ENCODE results near the gene RAB44. TPM values are rescaled to one million over a fixed set of nuclear protein-coding genes. Genes with fewer than 3 reads are reported as not detected.

The RAB44 gene
- total and polyA plus RNA-seq, 2 of the 4 experiments (the other 2 are of a cell fraction) = 0.03 TPM; not detected in 1

GRCh38 chr6:36659271-36659670 is 38.4 kb upstream of the RAB44 start:
- ATAC-seq (ENCODE audit: low read depth) (peak; percentile 80), DNase-seq (peak; percentile 74)
- Histone ChIP-seq H3K4me2 (ENCODE audit: low read depth, low read length) (no peak overlapping the region; the same call in 1 of the 2 replicates), H2BK120ac (ENCODE audit: low read depth, low read length) (no peak overlapping the region), H3K9me3 (ENCODE audit: control insufficient read depth, insufficient read depth, low read length) (no peaks in the 10 kb centered on the region), H2AK5ac (ENCODE audit: low read depth, low read length) (peak overlapping the region; percentile 18; the same call in 1 of the 2 replicates), H3K9me1 (ENCODE audit: insufficient read depth, low read length) (peaks cover 8% of the 10 kb centered on the region), H3K4me1 (ENCODE audit: control insufficient read depth, insufficient read depth, low read length) (peaks cover 4% of the 10 kb centered on the region), H3K14ac (replicated peaks; ENCODE audit: low read depth, low read length) (peak overlapping the region; percentile 73; the same call in 1 of the 2 replicates), H2AFZ (replicated peaks; ENCODE audit: low read length, poor library complexity) (no peak overlapping the region), H3K56ac (ENCODE audit: extremely low read depth, insufficient read depth, low read length) (no peak overlapping the region), H3K23ac (ENCODE audit: low read depth, low read length) (no peak overlapping the region), H2BK20ac (ENCODE audit: low read depth, low read length) (no peak overlapping the region), H3K18ac (ENCODE audit: low read depth, low read length) (no peak overlapping the region), H3K4ac (ENCODE audit: low read depth, low read length) (0 out of 2 replicates have a peak overlapping the region, but pooled peaks have one; percentile 19), H3K36me3 (ENCODE audit: control insufficient read depth, insufficient read depth, low read length) (no peaks in the 10 kb centered on the region), H3K4me3 (ENCODE audit: insufficient read depth, low read depth, low read length) (no peak overlapping the region), H3K27me3 (ENCODE audit: control insufficient read depth, insufficient read depth, low read length) (peaks cover 10% of the 10 kb centered on the region), H2BK5ac (ENCODE audit: low read depth, low read length, poor library complexity, severe bottlenecking) (no peak overlapping the region), H2AK9ac (replicated peaks; ENCODE audit: low read depth, low read length, poor library complexity) (peak overlapping the region; percentile 5), H4K5ac (ENCODE audit: low read depth, low read length) (no peak overlapping the region), H3K9ac (ENCODE audit: low read depth, low read length) (no peak overlapping the region), H3K79me1 (ENCODE audit: low read depth in 1 of 2, low read length in 2 of 2) (no peaks in the 10 kb centered on the region), H4K8ac (ENCODE audit: low read depth in 2 of 2, low read length in 2 of 2) (no peak overlapping the region), H4K20me1 (ENCODE audit: insufficient read depth, low read length) (no peaks in the 10 kb centered on the region), H2BK15ac (ENCODE audit: low read depth, low read length) (no peak overlapping the region), H4K91ac (ENCODE audit: insufficient read depth, low read depth, low read length) (no peak overlapping the region), H3K27ac (ENCODE audit: insufficient read depth, low read length) (no peak overlapping the region)
- intact Hi-C loops (cut with micrococcal nuclease) = loop anchor here (1.0 kb wide), 1 partner anchor 8 kb away; no protein-coding TSS in a partner anchor
- WGBS, 2 experiments (ENCODE audit: extremely low coverage in 2 of 2, insufficient read length in 1 of 2) = no CpG with 5 or more reads among the region's 1 CpG
- in situ Hi-C loops (cut with MboI; ENCODE audit: low sequenced_read_pairs) = no loop called here
- BruUV-seq (replicated peaks) = no TSS peak
- CTCF ChIA-PET = no interaction called here
- TF ChIP-seq RFX5 (IDR thresholded peaks at IDR 0.05; ENCODE audit: low read depth, low read length) (no peak), MXI1 (IDR thresholded peaks at IDR 0.05; ENCODE audit: borderline replicate concordance, low read depth, low read length) (peak; percentile 32; the same call in 1 of the 2 replicates), NFE2L2 (IDR thresholded peaks at IDR 0.05; ENCODE audit: low read depth, low read length) (no peak), FOS (IDR thresholded peaks at IDR 0.05; ENCODE audit: low read depth, low read length) (no peak), SMC3 (IDR thresholded peaks at IDR 0.05; ENCODE audit: low read depth, low read length) (no peak), CTCF (conservative IDR thresholded peaks at IDR 0.05; ENCODE audit: low read depth, low read length) (no peak), POLR2A (IDR thresholded peaks at IDR 0.05; ENCODE audit: low read depth, low read length) (no peak), MAFK (IDR thresholded peaks at IDR 0.05; ENCODE audit: low read depth, low read length) (no peak), USF2 (IDR thresholded peaks at IDR 0.05; ENCODE audit: low read depth, low read length) (no peak), RCOR1 (IDR thresholded peaks at IDR 0.05; ENCODE audit: insufficient replicate concordance, low read length) (no peak), CEBPB (IDR thresholded peaks at IDR 0.05; ENCODE audit: low read depth, low read length) (peak; percentile 31; the same call in 1 of the 2 replicates), RAD21 (IDR thresholded peaks at IDR 0.05; ENCODE audit: low read length) (no peak)
- dilution Hi-C loops (cut with HindIII; ENCODE audit: low sequenced_read_pairs, unreplicated experiment) = no loop called here
- POLR2A ChIA-PET (ENCODE audit: unreplicated experiment) = no interaction called here

Data from IMR-90 (cell line).